Measurements from ENCODE around the gene VCL.

- TF ChIP-seq CTCF (IDR thresholded peaks at IDR 0.05; ENCODE audit: poor library complexity, severe bottlenecking), result no peak
- no peak for TF ChIP-seq EP300 (conservative IDR thresholded peaks at IDR 0.05; ENCODE audit: poor library complexity, severe bottlenecking)
- TF ChIP-seq RAD21 (conservative IDR thresholded peaks at IDR 0.05), result no peak
- TF ChIP-seq POLR2AphosphoS5 (IDR thresholded peaks at IDR 0.05), result no peak
Measured at GRCh38 chr10:73959484-73960243, 38.3 kb upstream of the VCL start.
